IPS DF 6.9 (cell line): ENCODE results near the gene DIS3L2.
"Not testable (repeated sequence)": the region's sequence is repeated elsewhere in the genome, so short reads cannot be mapped to it uniquely, and the experiment has no call there.

Source experiments
- DNase-seq: peaks from one replicate; pipeline ENCODE4 v3.0.0-alpha.2; 2013; ENCODE audit warnings: low read depth, low spot score
- H3K27ac ChIP-seq: one replicate; pipeline ENCODE4 v1.5.1; 2013; ENCODE audit warnings: low read length, control low read depth
- H3K27me3 ChIP-seq: 2 replicates; pipeline ENCODE4 v1.6.1; 2013; ENCODE audit warnings: mild to moderate bottlenecking, low read length; ENCODE audit not compliant: control insufficient read depth, insufficient read depth
- H3K36me3 ChIP-seq: 2 replicates; pipeline ENCODE4 v1.6.1; 2013; ENCODE audit warnings: low read length; ENCODE audit not compliant: control insufficient read depth, insufficient read depth
- H3K4me1 ChIP-seq: 2 replicates; pipeline ENCODE4 v1.6.1; 2013; ENCODE audit warnings: low read length; ENCODE audit not compliant: control insufficient read depth, insufficient read depth
- H3K4me3 ChIP-seq: 2 replicates; pipeline ENCODE4 v1.5.1; 2013; ENCODE audit warnings: mild to moderate bottlenecking, low read length
- H3K9me3 ChIP-seq: 2 replicates; pipeline ENCODE4 v1.6.1; 2013; ENCODE audit warnings: low read length, inconsistent platforms; ENCODE audit not compliant: control insufficient read depth, insufficient read depth
- WGBS: extraction: QIAGEN DNeasy Blood & Tissue Kit; methylation state at CpG from one replicate; pipeline ENCODE4 v1.1.7; 2013; ENCODE audit warnings: mixed read lengths, missing lambda C conversion rate; ENCODE audit not compliant: insufficient read length, insufficient coverage; 5-methylcytosine and 5-hydroxymethylcytosine counted together

DIS3L2 gene

GRCh38 chr2:232377841-232378734 is 416.6 kb downstream of the DIS3L2 start:
- peaks cover 3% of the 10 kb centered on the region for H3K4me1 ChIP-seq
- no peak overlapping the region for H3K4me3 ChIP-seq
- no peak for DNase-seq
- no peak overlapping the region for H3K27ac ChIP-seq
- H3K27me3 ChIP-seq: peaks cover 2% of the 10 kb centered on the region; the same call in 1 of the 2 replicates
- WGBS: no CpG with 5 or more reads among the region's 17 CpGs
- H3K9me3 ChIP-seq: no peaks in the 10 kb centered on the region
- no peaks in the 10 kb centered on the region for H3K36me3 ChIP-seq

- not testable (repeated sequence) for H3K27ac ChIP-seq, H3K9me3 ChIP-seq, H3K4me1 ChIP-seq, DNase-seq, H3K27me3 ChIP-seq, H3K36me3 ChIP-seq, H3K4me3 ChIP-seq
- no CpG with 5 or more reads among the region's 12 CpGs for WGBS
These were observed 417.2 kb downstream of the DIS3L2 start, which contains the start of gene ALPP for GRCh38 chr2:232378735-232379151. ALPP (plus strand) TSS chr2:232378751; CDS start chr2:232378803, 52 bp downstream.

- H3K36me3 ChIP-seq, H3K4me3 ChIP-seq, H3K4me1 ChIP-seq, H3K9me3 ChIP-seq, H3K27me3 ChIP-seq, H3K27ac ChIP-seq, DNase-seq: not testable (repeated sequence)
- no CpG with 5 or more reads among the region's 41 CpGs for WGBS
These were observed 418.4 kb downstream of the DIS3L2 start for GRCh38 chr2:232379610-232380590.

GRCh38 chr2:232381204-232382031 is 419.9 kb downstream of the DIS3L2 start:
- not testable (repeated sequence) for H3K36me3 ChIP-seq, H3K4me3 ChIP-seq, DNase-seq, H3K4me1 ChIP-seq, H3K9me3 ChIP-seq, H3K27ac ChIP-seq
- no CpG with 5 or more reads among the region's 59 CpGs for WGBS
- H3K27me3 ChIP-seq: peaks cover 15% of the 10 kb centered on the region

GRCh38 chr2:232382331-232383225 is 421.1 kb downstream of the DIS3L2 start:
- DNase-seq: no peak

GRCh38 chr2:232384466-232384865 is 423.0 kb downstream of the DIS3L2 start:
- no peak for DNase-seq
- H3K9me3 ChIP-seq: no peaks in the 10 kb centered on the region
- no peak overlapping the region for H3K27ac ChIP-seq
- peaks cover 31% of the 10 kb centered on the region for H3K27me3 ChIP-seq
- no peak overlapping the region for H3K4me3 ChIP-seq
- WGBS: no CpG with 5 or more reads among the region's 1 CpG
- no peaks in the 10 kb centered on the region for H3K36me3 ChIP-seq
- H3K4me1 ChIP-seq: peaks cover 6% of the 10 kb centered on the region

More at GRCh38 chr2:232382331-232383225, 421.1 kb downstream of the DIS3L2 start:
- no peak overlapping the region for H3K4me3 ChIP-seq
- no CpG with 5 or more reads among the region's 18 CpGs for WGBS
- peaks cover 23% of the 10 kb centered on the region for H3K27me3 ChIP-seq
- no peaks in the 10 kb centered on the region for H3K9me3 ChIP-seq
- H3K27ac ChIP-seq: no peak overlapping the region
- H3K4me1 ChIP-seq: peaks cover 3% of the 10 kb centered on the region; the same call in 1 of the 2 replicates
- H3K36me3 ChIP-seq: no peaks in the 10 kb centered on the region

GRCh38 chr2:232385058-232385457 is 423.5 kb downstream of the DIS3L2 start:
- H3K27me3 ChIP-seq: peaks cover 31% of the 10 kb centered on the region
- not testable (repeated sequence) for H3K9me3 ChIP-seq, H3K4me1 ChIP-seq, H3K36me3 ChIP-seq, DNase-seq, H3K4me3 ChIP-seq, H3K27ac ChIP-seq

GRCh38 chr2:232385660-232386489 is 424.4 kb downstream of the DIS3L2 start:
- Histone ChIP-seq H3K9me3 (no peaks in the 10 kb centered on the region), H3K4me1 (peaks cover 6% of the 10 kb centered on the region), H3K36me3 (no peaks in the 10 kb centered on the region), H3K4me3 (peak overlapping the region; percentile 48; the same call in 1 of the 2 replicates), H3K27me3 (peaks cover 31% of the 10 kb centered on the region), H3K27ac (no peak overlapping the region)
- WGBS: no CpG with 5 or more reads among the region's 24 CpGs
- no peak for DNase-seq

- Histone ChIP-seq H3K36me3 (no peaks in the 10 kb centered on the region), H3K4me1 (peaks cover 6% of the 10 kb centered on the region), H3K27me3 (peaks cover 31% of the 10 kb centered on the region), H3K27ac (no peak overlapping the region), H3K4me3 (peak overlapping the region; percentile 48; the same call in 1 of the 2 replicates), H3K9me3 (no peaks in the 10 kb centered on the region)
- WGBS: no CpG with 5 or more reads among the region's 23 CpGs
- no peak for DNase-seq
These were observed 424.9 kb downstream of the DIS3L2 start for GRCh38 chr2:232386490-232386739.
